Right lobe of liver (tissue), 6 donors: ENCODE measurements around the gene GLO1. TPM values are rescaled to one million over a fixed set of nuclear protein-coding genes. Genes with fewer than 3 reads are reported as not detected.

Source experiments
- ATAC-seq, 4 donors: fragments of 200-7000 bp; cut with Tn5 transposase; one replicate each; pipeline ENCODE4 v1.9.1; 2020; ENCODE audit warnings: mild to moderate bottlenecking in 4 of 4, moderate library complexity in 4 of 4
- DNase-seq, 3 donors: peaks; one replicate each; pipeline ENCODE4 v3.0.0-alpha.2; 2020
- H3K27ac ChIP-seq, 3 donors: fragments of 200-600 bp; one replicate each; pipeline ENCODE4 v1.8.0; 2022
- H3K27me3 ChIP-seq, 2 donors: fragments of 200-600 bp; one replicate each; pipeline ENCODE4 v1.8.0; 2022
- H3K36me3 ChIP-seq, 4 donors: fragments of 200-600 bp; sonication (generic) in 1 of 4; one replicate each; pipeline versions ENCODE4 v1.5.1 to v1.8.0; 2017 to 2022; ENCODE audit warnings: control low read depth in 1 of 4
- H3K4me1 ChIP-seq, 4 donors: fragments of 200-600 bp; sonication (generic) in 1 of 4; one replicate each; pipeline versions ENCODE4 v1.5.1 to v1.8.0; 2017 to 2022; ENCODE audit warnings: control low read depth in 1 of 4
- H3K4me3 ChIP-seq, 3 donors: fragments of 200-600 bp; one replicate each; pipeline ENCODE4 v1.8.0; 2022
- H3K9me3 ChIP-seq, 4 donors: fragments of 200-600 bp; sonication (generic) in 1 of 4; one replicate each; pipeline versions ENCODE4 v1.5.1 to v1.8.0; 2017 to 2022; ENCODE audit warnings: control low read depth in 1 of 4
- POLR2A ChIP-seq: fragments of 450-650 bp; IDR thresholded peaks from one replicate; pipeline ENCODE4 v1.6.1; 2017; ENCODE audit warnings: antibody characterized with exemption, mild to moderate bottlenecking
- WGBS: methylation state at CpG from one replicate; pipeline ENCODE4 v1.1.6; 2018; ENCODE audit warnings: low coverage, low lambda C conversion rate; ENCODE audit not compliant: insufficient coverage; ENCODE audit errors: missing lambda C conversion rate; 5-methylcytosine and 5-hydroxymethylcytosine counted together
- intact Hi-C, 2 donors: fragments of 100-400 bp; cut with DNase I; formaldehyde crosslinking; loops; one replicate each; pipeline versions ENCODE4 v1.11.2 to v1.14.1; 2022
- total RNA-seq, 6 experiments: library from RNA; depleted of rRNA in 2 of 6; stranded (reverse); fragments of >200 nt in 2 of 6; fragmentation: NEBNext Ultra II Directional in 3 of 6; extraction: Animal tissue kit (Norgen Biotek cat#: 25700) in 3 of 6; gene quantifications; one replicate each; pipeline versions ENCODE4 v1.1.0 to v1.2.4, GENCODE V29; 2016 to 2023
- TF ChIP-seq, protein P1 (sequence below), 4 donors: fragments of 200-600 bp in 3 of 4; fragments of 450-650 bp in 1 of 4; IDR thresholded peaks; one replicate each; pipeline versions ENCODE4 v1.5.1 to v1.8.0; 2016 to 2022; ENCODE audit warnings: antibody characterized with exemption in 4 of 4, mild to moderate bottlenecking in 2 of 4
- donor health status: DM: no; HTN: yes; CAD: no.
- donor health status: DM: no; HTN: no; CAD: no.
- donor health status: DM: no; HTN: no; CAD: no.
- donor health status: DM: no; HTN: yes; CAD: no.
- donor health status: DM: no; HTN: yes; CAD: no.

Gene GLO1
- total RNA-seq, 6 experiments from 2014 or later, result 41.7 to 68.9 (median 57.8) TPM

- TF ChIP-seq, protein P1, sequence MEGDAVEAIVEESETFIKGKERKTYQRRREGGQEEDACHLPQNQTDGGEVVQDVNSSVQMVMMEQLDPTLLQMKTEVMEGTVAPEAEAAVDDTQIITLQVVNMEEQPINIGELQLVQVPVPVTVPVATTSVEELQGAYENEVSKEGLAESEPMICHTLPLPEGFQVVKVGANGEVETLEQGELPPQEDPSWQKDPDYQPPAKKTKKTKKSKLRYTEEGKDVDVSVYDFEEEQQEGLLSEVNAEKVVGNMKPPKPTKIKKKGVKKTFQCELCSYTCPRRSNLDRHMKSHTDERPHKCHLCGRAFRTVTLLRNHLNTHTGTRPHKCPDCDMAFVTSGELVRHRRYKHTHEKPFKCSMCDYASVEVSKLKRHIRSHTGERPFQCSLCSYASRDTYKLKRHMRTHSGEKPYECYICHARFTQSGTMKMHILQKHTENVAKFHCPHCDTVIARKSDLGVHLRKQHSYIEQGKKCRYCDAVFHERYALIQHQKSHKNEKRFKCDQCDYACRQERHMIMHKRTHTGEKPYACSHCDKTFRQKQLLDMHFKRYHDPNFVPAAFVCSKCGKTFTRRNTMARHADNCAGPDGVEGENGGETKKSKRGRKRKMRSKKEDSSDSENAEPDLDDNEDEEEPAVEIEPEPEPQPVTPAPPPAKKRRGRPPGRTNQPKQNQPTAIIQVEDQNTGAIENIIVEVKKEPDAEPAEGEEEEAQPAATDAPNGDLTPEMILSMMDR (IDR thresholded peaks at IDR 0.05), result no peak
- TF ChIP-seq POLR2A, result no peak
- Histone ChIP-seq H3K4me1 (no peaks in the 10 kb centered on the region), H3K27ac (no peak overlapping the region), H3K27me3 (no peaks in the 10 kb centered on the region), H3K9me3 (no peaks in the 10 kb centered on the region), H3K36me3 (no peaks in the 10 kb centered on the region), H3K4me3 (no peak overlapping the region)
- 51% methylated on average over 3 of the region's 3 CpGs for WGBS
- DNase-seq (no peak), ATAC-seq (no peak)
- intact Hi-C loops, result no loop called here
These were observed 35.3 kb upstream of the GLO1 start for GRCh38 chr6:38738261-38738660.

- no peaks in the 10 kb centered on the region for H3K36me3 ChIP-seq
- TF ChIP-seq, protein P1 (IDR thresholded peaks at IDR 0.05), result no peak
- no peak for TF ChIP-seq POLR2A
- no peak overlapping the region for H3K27ac ChIP-seq
- H3K27me3 ChIP-seq, result no peaks in the 10 kb centered on the region
- H3K4me3 ChIP-seq, result no peak overlapping the region
- no peak for ATAC-seq
- H3K9me3 ChIP-seq, result no peaks in the 10 kb centered on the region
- 93% methylated on average over 3 of the region's 3 CpGs for WGBS
- no peaks in the 10 kb centered on the region for H3K4me1 ChIP-seq
- no peak for DNase-seq
- intact Hi-C loops, result no loop called here
These were observed 34.0 kb upstream of the GLO1 start for GRCh38 chr6:38736951-38737350.

GRCh38 chr6:38730140-38730862 lies 27.4 kb upstream of the GLO1 start:
- intact Hi-C loops, result no loop called here
- TF ChIP-seq, protein P1 (IDR thresholded peaks at IDR 0.05), result no peak
- no peak for TF ChIP-seq POLR2A
- ATAC-seq, result no peak
- WGBS, result 64% methylated on average over 4 of the region's 4 CpGs
- Histone ChIP-seq H3K36me3 (no peaks in the 10 kb centered on the region), H3K9me3 (no peaks in the 10 kb centered on the region), H3K4me1 (no peaks in the 10 kb centered on the region), H3K27me3 (no peaks in the 10 kb centered on the region), H3K4me3 (no peak overlapping the region), H3K27ac (no peak overlapping the region)
- DNase-seq, result no peak

DNA sequence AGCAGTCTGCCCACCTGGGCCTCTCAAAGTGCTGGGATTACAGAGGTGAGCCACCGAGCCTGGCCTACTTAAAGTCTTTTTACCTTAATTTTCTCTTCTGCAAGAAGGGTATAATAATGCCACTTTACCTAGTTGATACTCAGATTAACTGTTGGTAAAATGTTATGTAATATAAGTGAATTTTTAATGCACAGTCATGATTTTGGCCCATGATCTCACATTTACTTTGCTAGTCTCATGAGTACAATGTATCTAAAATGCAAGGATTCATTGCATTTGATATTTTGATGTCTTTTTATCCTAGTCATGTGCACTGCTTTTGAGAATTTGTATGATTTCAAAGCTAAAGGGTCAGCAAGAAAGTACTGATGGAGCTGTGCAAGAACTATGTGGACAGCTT lies 25.3 kb upstream of the GLO1 start:
- Histone ChIP-seq H3K36me3 (no peaks in the 10 kb centered on the region), H3K9me3 (no peaks in the 10 kb centered on the region), H3K27ac (no peak overlapping the region), H3K27me3 (no peaks in the 10 kb centered on the region), H3K4me3 (no peak overlapping the region), H3K4me1 (no peaks in the 10 kb centered on the region)
- TF ChIP-seq, protein P1 (IDR thresholded peaks at IDR 0.05), result no peak
- TF ChIP-seq POLR2A, result no peak
- intact Hi-C loops, result no loop called here
- WGBS, result 82% methylated on average over 1 of the region's 1 CpG
- DNase-seq (no peak), ATAC-seq (no peak)
